HepG2 (cell line): ENCODE results near the gene SPAG6. TPM values are rescaled to one million over a fixed set of nuclear protein-coding genes. Genes with fewer than 3 reads are reported as not detected.

Experiments used
- ATAC-seq: fragments of 200-7000 bp; cut with Tn5 transposase; 3 replicates; pipeline ENCODE4 v1.9.1; 2020; ENCODE audit warnings: mild to moderate bottlenecking, moderate library complexity
- BruUV-seq: library from RNA; stranded (reverse); fragments of 400-500 nt; replicated peaks from 2 replicates; lab custom pipeline; 2021; lab: Mats Ljungman, UMichigan
- CTCF ChIA-PET: fragments of 300-600 bp; formaldehyde crosslinking; extraction: SDS; loops from one replicate; lab custom pipeline; 2021; ENCODE audit warnings: low total read pairs, inconsistent platforms, low intra/inter-chr PET ratio; lab: Yijun Ruan, JAX
- POLR2A ChIA-PET: fragments of 350-600 bp; sonication (Branson Sonifier 250); formaldehyde crosslinking; loops from one replicate; lab custom pipeline; 2020; ENCODE audit warnings: antibody characterized with exemption, inconsistent platforms; lab: Yijun Ruan, JAX
- DNase-seq: peaks from one replicate; pipeline ENCODE4 v3.0.0-alpha.2; 2015; ENCODE audit warnings: low spot score
- FAIRE-seq: peaks from 3 replicates; lab custom pipeline; 2011; peaks lifted over from hg19 to GRCh38; lab: Jason Lieb, UNC
- H2AFZ ChIP-seq: one replicate; pipeline ENCODE4 v1.6.1; 2011; ENCODE audit warnings: low read length, inconsistent platforms
- H3K27ac ChIP-seq: fragments of 300-600 bp; 3 replicates; pipeline ENCODE4 v1.8.0; 2011; ENCODE audit warnings: mixed run types, mild to moderate bottlenecking, mixed read lengths, low read length, inconsistent platforms; ENCODE audit not compliant: insufficient read depth; ENCODE audit errors: extremely low read length
- H3K27me3 ChIP-seq, 2 experiments: fragments of 200-600 bp in 1 of 2; 2 replicates in 1 of 2; 3 replicates in 1 of 2; pipeline versions ENCODE4 v1.6.0 to v1.8.0; 2011; ENCODE audit warnings: low read length in 2 of 2, mild to moderate bottlenecking in 2 of 2, moderate library complexity in 2 of 2, inconsistent platforms in 1 of 2; ENCODE audit not compliant: insufficient read depth in 2 of 2, control insufficient read depth in 1 of 2
- H3K36me3 ChIP-seq, 2 experiments: fragments of 200-600 bp in 1 of 2; replicated peaks in 1 of 2; 2 replicates in 1 of 2; 3 replicates in 1 of 2; pipeline versions ENCODE4 v1.5.1 to v1.8.0; 2011; ENCODE audit warnings: low read length in 2 of 2, inconsistent platforms in 1 of 2; ENCODE audit not compliant: insufficient read depth in 2 of 2, control insufficient read depth in 1 of 2
- H3K4me1 ChIP-seq: 2 replicates; pipeline ENCODE4 v1.5.1; 2012; ENCODE audit warnings: low read length, inconsistent platforms; ENCODE audit not compliant: insufficient read depth
- H3K4me2 ChIP-seq: 2 replicates; pipeline ENCODE4 v1.6.0; 2011; ENCODE audit warnings: low read depth, low read length, inconsistent platforms
- H3K4me3 ChIP-seq, 3 experiments: fragments of 200-600 bp in 1 of 3; sonication (generic), shearing (Covaris generic) in 1 of 3; replicated peaks in 1 of 3; 2 replicates each; pipeline ENCODE4 v1.5.1; 2011 to 2016; ENCODE audit warnings: low read length in 3 of 3, inconsistent platforms in 2 of 3, low read depth in 2 of 3, mild to moderate bottlenecking in 2 of 3, control low read depth in 1 of 3, mixed read lengths in 1 of 3; ENCODE audit not compliant: insufficient read depth in 1 of 3
- H3K79me2 ChIP-seq: one replicate; pipeline ENCODE4 v1.6.1; 2011; ENCODE audit warnings: low read length, inconsistent platforms; ENCODE audit not compliant: insufficient read depth
- H3K9ac ChIP-seq: 2 replicates; pipeline ENCODE4 v1.6.0; 2011; ENCODE audit warnings: mild to moderate bottlenecking, low read depth, low read length, inconsistent platforms; ENCODE audit not compliant: insufficient read depth
- H3K9me3 ChIP-seq: 2 replicates; pipeline ENCODE4 v1.5.1; 2012; ENCODE audit warnings: mild to moderate bottlenecking, low read length
- H4K20me1 ChIP-seq: 2 replicates; pipeline ENCODE4 v1.6.0; 2011; ENCODE audit warnings: inconsistent platforms, mild to moderate bottlenecking, low read length, moderate library complexity; ENCODE audit not compliant: insufficient read depth
- GATAD1 ChIP-seq: IDR thresholded peaks from 2 replicates; pipeline ENCODE4 v1.6.1; 2016; ENCODE audit warnings: missing genetic modification reagents, missing compliant biosample characterization
- HDAC6 ChIP-seq: fragments of 200-600 bp; sonication (generic); IDR thresholded peaks from 2 replicates; pipeline ENCODE4 v1.7.0; 2017; ENCODE audit warnings: mild to moderate bottlenecking, antibody characterized with exemption, low read length, low read depth
- KLF12 ChIP-seq: sonication (generic); formaldehyde crosslinking; IDR thresholded peaks from 2 replicates; pipeline ENCODE4 v1.4.0; 2020; ENCODE audit warnings: missing genetic modification reagents, borderline replicate concordance
- ZNF24 ChIP-seq: fragments of 450-650 bp; IDR thresholded peaks from 2 replicates; pipeline ENCODE4 v1.6.1; 2017; ENCODE audit warnings: antibody characterized with exemption, mild to moderate bottlenecking
- ZNF441 ChIP-seq: sonication (generic); formaldehyde crosslinking; IDR thresholded peaks from 2 replicates; pipeline ENCODE4 v1.7.0; 2021; ENCODE audit warnings: missing genetic modification reagents, borderline replicate concordance
- ZNF570 ChIP-seq: sonication (generic); formaldehyde crosslinking; IDR thresholded peaks from 2 replicates; pipeline ENCODE4 v1.4.0; 2020; ENCODE audit warnings: mild to moderate bottlenecking, missing genetic modification reagents, borderline replicate concordance
- ZNF788 ChIP-seq: sonication (generic); formaldehyde crosslinking; IDR thresholded peaks from 2 replicates; pipeline ENCODE4 v1.5.0; 2020; ENCODE audit warnings: mild to moderate bottlenecking, missing genetic modification reagents, borderline replicate concordance
- WGBS: methylation state at CpG from one replicate; pipeline ENCODE4 v1.1.6; 2017; ENCODE audit warnings: low lambda C conversion rate; 5-methylcytosine and 5-hydroxymethylcytosine counted together
- in situ Hi-C: cut with HindIII; loops from 2 replicates; pipeline ENCODE4 v1.10.0; 2017; ENCODE audit warnings: low pct_unique_long_range_greater_than_20kb; ENCODE audit not compliant: extremely low pct_ligation_motif_present
- intact Hi-C: fragments of 100-400 bp; cut with micrococcal nuclease; formaldehyde crosslinking; loops from one replicate; pipeline ENCODE4 v1.10.0; 2022; ENCODE audit not compliant: unreplicated experiment
- polyA plus RNA-seq, 8 experiments: library from polyadenylated mRNA; depleted of rRNA in 3 of 8; stranded (reverse) in 7 of 8; unstranded in 1 of 8; fragments of >200 nt; fragmentation: Illumina TruSeq in 4 of 8; extraction: Trizol in 4 of 8; gene quantifications; 2 replicates each; pipeline versions ENCODE4 v1.2.1 to v1.2.3, GENCODE V29; 2011 to 2016; ENCODE audit warnings: low read depth in 4 of 8, missing spikeins in 1 of 8, mixed read lengths in 1 of 8; ENCODE audit not compliant: insufficient read depth in 1 of 8
- total RNA-seq, 5 experiments: library from RNA; depleted of rRNA; stranded (reverse); fragments of >200 nt; fragmentation: Illumina TruSeq; extraction: Trizol; gene quantifications; 2 replicates each; pipeline ENCODE4 v1.2.3, GENCODE V29; 2016; ENCODE audit warnings: low read depth in 1 of 5
- TF ChIP-seq, protein P1 (sequence below): sonication (generic); formaldehyde crosslinking; IDR thresholded peaks from 2 replicates; pipeline ENCODE4 v1.8.0; 2022; ENCODE audit warnings: mild to moderate bottlenecking, missing genetic modification reagents; ENCODE audit not compliant: insufficient replicate concordance
- TF ChIP-seq, protein P2 (sequence below): sonication (generic); formaldehyde crosslinking; IDR thresholded peaks from 2 replicates; pipeline ENCODE4 v1.4.0; 2020; ENCODE audit warnings: mild to moderate bottlenecking, missing genetic modification reagents
- TF ChIP-seq, protein P3 (sequence below): sonication (generic); formaldehyde crosslinking; IDR thresholded peaks from 2 replicates; pipeline ENCODE4 v1.9.0; 2021; ENCODE audit warnings: missing genetic modification reagents, borderline replicate concordance

SPAG6 gene
- total and polyA plus RNA-seq, 2 of the 13 experiments (the other 11 are each of a cell fraction or from before 2014, with no cell fraction given): not detected

DNA sequence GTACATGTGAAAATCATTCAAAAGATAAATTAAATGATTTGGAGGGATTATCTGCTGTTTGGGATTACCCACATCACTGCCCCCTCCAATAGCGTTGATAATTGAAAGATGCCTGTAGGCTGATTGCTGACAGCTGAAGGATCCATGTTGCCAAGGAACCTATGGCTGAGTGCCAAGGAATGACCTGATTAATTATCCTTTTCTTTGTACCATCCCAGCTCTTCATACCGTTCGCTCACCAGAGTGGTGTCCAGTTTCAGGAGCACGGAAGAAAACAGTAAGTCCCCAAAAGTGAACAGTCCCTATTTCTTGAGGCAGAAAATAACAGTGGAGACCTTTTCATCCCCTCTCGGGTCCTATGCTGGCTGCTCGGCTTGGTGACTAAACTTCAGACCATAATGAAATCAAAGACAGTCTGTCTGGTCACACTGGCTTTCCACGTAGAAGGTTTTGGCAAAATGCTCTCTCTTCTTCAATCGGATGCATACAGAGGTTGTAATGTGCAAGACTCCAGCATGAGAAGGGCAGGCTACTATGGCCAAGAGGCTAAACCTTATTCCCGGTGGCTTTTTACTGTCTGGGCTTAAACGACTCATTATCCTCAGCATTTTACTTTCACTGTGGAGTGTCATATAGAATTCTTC is 108.8 kb downstream of the SPAG6 start:
- H3K79me2 ChIP-seq: no peaks in the 10 kb centered on the region
- POLR2A ChIA-PET: no interaction called here
- no peak for ATAC-seq
- no TSS peak for BruUV-seq
- H3K4me1 ChIP-seq: no peaks in the 10 kb centered on the region
- no peaks in the 10 kb centered on the region for H3K27me3 ChIP-seq
- H3K9ac ChIP-seq: no peak overlapping the region
- TF ChIP-seq ZNF441 (CRISPR knock-in tag): no peak
- TF ChIP-seq ZNF570 (CRISPR knock-in tag): no peak
- no peak for TF ChIP-seq ZNF24
- TF ChIP-seq, protein P1, sequence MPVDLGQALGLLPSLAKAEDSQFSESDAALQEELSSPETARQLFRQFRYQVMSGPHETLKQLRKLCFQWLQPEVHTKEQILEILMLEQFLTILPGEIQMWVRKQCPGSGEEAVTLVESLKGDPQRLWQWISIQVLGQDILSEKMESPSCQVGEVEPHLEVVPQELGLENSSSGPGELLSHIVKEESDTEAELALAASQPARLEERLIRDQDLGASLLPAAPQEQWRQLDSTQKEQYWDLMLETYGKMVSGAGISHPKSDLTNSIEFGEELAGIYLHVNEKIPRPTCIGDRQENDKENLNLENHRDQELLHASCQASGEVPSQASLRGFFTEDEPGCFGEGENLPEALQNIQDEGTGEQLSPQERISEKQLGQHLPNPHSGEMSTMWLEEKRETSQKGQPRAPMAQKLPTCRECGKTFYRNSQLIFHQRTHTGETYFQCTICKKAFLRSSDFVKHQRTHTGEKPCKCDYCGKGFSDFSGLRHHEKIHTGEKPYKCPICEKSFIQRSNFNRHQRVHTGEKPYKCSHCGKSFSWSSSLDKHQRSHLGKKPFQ: no peak
- TF ChIP-seq, protein P2, sequence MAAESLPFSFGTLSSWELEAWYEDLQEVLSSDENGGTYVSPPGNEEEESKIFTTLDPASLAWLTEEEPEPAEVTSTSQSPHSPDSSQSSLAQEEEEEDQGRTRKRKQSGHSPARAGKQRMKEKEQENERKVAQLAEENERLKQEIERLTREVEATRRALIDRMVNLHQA (CRISPR knock-in tag): no peak
- TF ChIP-seq, protein P3, sequence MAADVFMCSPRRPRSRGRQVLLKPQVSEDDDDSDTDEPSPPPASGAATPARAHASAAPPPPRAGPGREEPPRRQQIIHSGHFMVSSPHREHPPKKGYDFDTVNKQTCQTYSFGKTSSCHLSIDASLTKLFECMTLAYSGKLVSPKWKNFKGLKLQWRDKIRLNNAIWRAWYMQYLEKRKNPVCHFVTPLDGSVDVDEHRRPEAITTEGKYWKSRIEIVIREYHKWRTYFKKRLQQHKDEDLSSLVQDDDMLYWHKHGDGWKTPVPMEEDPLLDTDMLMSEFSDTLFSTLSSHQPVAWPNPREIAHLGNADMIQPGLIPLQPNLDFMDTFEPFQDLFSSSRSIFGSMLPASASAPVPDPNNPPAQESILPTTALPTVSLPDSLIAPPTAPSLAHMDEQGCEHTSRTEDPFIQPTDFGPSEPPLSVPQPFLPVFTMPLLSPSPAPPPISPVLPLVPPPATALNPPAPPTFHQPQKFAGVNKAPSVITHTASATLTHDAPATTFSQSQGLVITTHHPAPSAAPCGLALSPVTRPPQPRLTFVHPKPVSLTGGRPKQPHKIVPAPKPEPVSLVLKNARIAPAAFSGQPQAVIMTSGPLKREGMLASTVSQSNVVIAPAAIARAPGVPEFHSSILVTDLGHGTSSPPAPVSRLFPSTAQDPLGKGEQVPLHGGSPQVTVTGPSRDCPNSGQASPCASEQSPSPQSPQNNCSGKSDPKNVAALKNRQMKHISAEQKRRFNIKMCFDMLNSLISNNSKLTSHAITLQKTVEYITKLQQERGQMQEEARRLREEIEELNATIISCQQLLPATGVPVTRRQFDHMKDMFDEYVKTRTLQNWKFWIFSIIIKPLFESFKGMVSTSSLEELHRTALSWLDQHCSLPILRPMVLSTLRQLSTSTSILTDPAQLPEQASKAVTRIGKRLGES (CRISPR knock-in tag): no peak
- TF ChIP-seq HDAC6: no peak
- TF ChIP-seq ZNF788 (CRISPR knock-in tag): no peak
- TF ChIP-seq GATAD1 (CRISPR knock-in tag): no peak
- no peak for TF ChIP-seq KLF12 (CRISPR knock-in tag)
- TF ChIP-seq, all 625 proteins: peak for 0
- H3K4me3 ChIP-seq: no peak overlapping the region
- 63% methylated on average over 9 of the region's 10 CpGs for WGBS
- no peaks in the 10 kb centered on the region for H3K36me3 ChIP-seq
- no peaks in the 10 kb centered on the region for H3K9me3 ChIP-seq
- in situ Hi-C loops (no loop called here), intact Hi-C loops (no loop called here)
- H2AFZ ChIP-seq: no peak overlapping the region
- CTCF ChIA-PET: no interaction called here
- H4K20me1 ChIP-seq: no peaks in the 10 kb centered on the region
- DNase-seq: no peak
- no peak overlapping the region for H3K4me2 ChIP-seq
- FAIRE-seq: no peak
- no peak overlapping the region for H3K27ac ChIP-seq
